HepG2 (cell line): ENCODE measurements around the gene C1orf159.
"Not testable (repeated sequence)": the region's sequence is repeated elsewhere in the genome, so short reads cannot be mapped to it uniquely, and the experiment has no call there.

Source experiments
- NFYB ChIP-seq: sonication (generic); formaldehyde crosslinking; IDR thresholded peaks from 2 replicates; pipeline ENCODE4 v1.4.0; 2020; ENCODE audit warnings: missing genetic modification reagents
- PHF8 ChIP-seq: sonication (generic); formaldehyde crosslinking; IDR thresholded peaks from 2 replicates; pipeline ENCODE4 v1.5.0; 2020; ENCODE audit warnings: missing genetic modification reagents
- ZSCAN30 ChIP-seq: sonication (generic); formaldehyde crosslinking; IDR thresholded peaks from 2 replicates; pipeline ENCODE4 v1.5.0; 2020; ENCODE audit warnings: mild to moderate bottlenecking, missing genetic modification reagents
- TF ChIP-seq, protein P1 (sequence below): sonication (generic); formaldehyde crosslinking; IDR thresholded peaks from 2 replicates; pipeline ENCODE4 v1.5.0; 2020; ENCODE audit warnings: mild to moderate bottlenecking, missing genetic modification reagents, moderate library complexity

- not testable (repeated sequence) for TF ChIP-seq PHF8, ZSCAN30, NFYB (CRISPR knock-in tag)
- TF ChIP-seq, protein P1, sequence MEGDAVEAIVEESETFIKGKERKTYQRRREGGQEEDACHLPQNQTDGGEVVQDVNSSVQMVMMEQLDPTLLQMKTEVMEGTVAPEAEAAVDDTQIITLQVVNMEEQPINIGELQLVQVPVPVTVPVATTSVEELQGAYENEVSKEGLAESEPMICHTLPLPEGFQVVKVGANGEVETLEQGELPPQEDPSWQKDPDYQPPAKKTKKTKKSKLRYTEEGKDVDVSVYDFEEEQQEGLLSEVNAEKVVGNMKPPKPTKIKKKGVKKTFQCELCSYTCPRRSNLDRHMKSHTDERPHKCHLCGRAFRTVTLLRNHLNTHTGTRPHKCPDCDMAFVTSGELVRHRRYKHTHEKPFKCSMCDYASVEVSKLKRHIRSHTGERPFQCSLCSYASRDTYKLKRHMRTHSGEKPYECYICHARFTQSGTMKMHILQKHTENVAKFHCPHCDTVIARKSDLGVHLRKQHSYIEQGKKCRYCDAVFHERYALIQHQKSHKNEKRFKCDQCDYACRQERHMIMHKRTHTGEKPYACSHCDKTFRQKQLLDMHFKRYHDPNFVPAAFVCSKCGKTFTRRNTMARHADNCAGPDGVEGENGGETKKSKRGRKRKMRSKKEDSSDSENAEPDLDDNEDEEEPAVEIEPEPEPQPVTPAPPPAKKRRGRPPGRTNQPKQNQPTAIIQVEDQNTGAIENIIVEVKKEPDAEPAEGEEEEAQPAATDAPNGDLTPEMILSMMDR (CRISPR knock-in tag): not testable (repeated sequence)
Observed at GRCh38 chr1:1153215-1153614, 37.3 kb upstream of the C1orf159 start.
